H1 (cell line): Measurements from ENCODE around the gene LCE2D.
A peak's percentile ranks its signal among the peaks of the same experiment; 100 is the strongest.

Source experiments
- ATF2 ChIP-seq: IDR thresholded peaks from 2 replicates; pipeline ENCODE4 v1.6.1; 2012; ENCODE audit warnings: low read length, inconsistent platforms
- CEBPB ChIP-seq: IDR thresholded peaks from 2 replicates; pipeline ENCODE4 v1.6.1; 2012; ENCODE audit warnings: low read depth, low read length
- EP300 ChIP-seq, 2 experiments: IDR thresholded peaks; 1 replicate in 1 of 2; 2 replicates in 1 of 2; pipeline ENCODE4 v1.6.1; 2011 to 2012; ENCODE audit warnings: low read depth in 2 of 2, low read length in 2 of 2, mild to moderate bottlenecking in 2 of 2, borderline replicate concordance in 1 of 2, inconsistent platforms in 1 of 2, moderate library complexity in 1 of 2
- EZH2 ChIP-seq: fragments of 200-600 bp; sonication (generic); IDR thresholded peaks from 2 replicates; pipeline ENCODE4 v1.7.1; 2012; ENCODE audit warnings: low read depth, mild to moderate bottlenecking, moderate library complexity, low read length, inconsistent platforms; ENCODE audit not compliant: severe bottlenecking
- POLR2A ChIP-seq, 2 experiments: IDR thresholded peaks; 1 replicate in 1 of 2; 2 replicates in 1 of 2; pipeline ENCODE4 v1.6.1; 2011; ENCODE audit warnings: low read depth in 2 of 2, low read length in 2 of 2, mild to moderate bottlenecking in 2 of 2; ENCODE audit errors: control extremely low read depth in 1 of 2
- SP1 ChIP-seq: IDR thresholded peaks from 2 replicates; pipeline ENCODE4 v1.6.1; 2011; ENCODE audit warnings: low read depth, low read length
- TCF12 ChIP-seq: IDR thresholded peaks from 2 replicates; pipeline ENCODE4 v1.6.1; 2011; ENCODE audit warnings: low read depth, mild to moderate bottlenecking, low read length
- TEAD4 ChIP-seq: IDR thresholded peaks from 2 replicates; pipeline ENCODE4 v1.6.1; 2012; ENCODE audit warnings: low read depth, low read length, inconsistent platforms, mixed read lengths
- TF ChIP-seq, protein P1 (sequence below), 3 experiments: IDR thresholded peaks; 1 replicate in 2 of 3; 2 replicates in 1 of 3; pipeline versions ENCODE4 v1.5.1 to v1.6.1; 2011; ENCODE audit warnings: low read length in 3 of 3, mild to moderate bottlenecking in 3 of 3, inconsistent platforms in 2 of 3, low read depth in 1 of 3, moderate library complexity in 1 of 3; ENCODE audit not compliant: insufficient read depth in 1 of 3; ENCODE audit errors: control extremely low read depth in 1 of 3

- TF ChIP-seq, protein P1, sequence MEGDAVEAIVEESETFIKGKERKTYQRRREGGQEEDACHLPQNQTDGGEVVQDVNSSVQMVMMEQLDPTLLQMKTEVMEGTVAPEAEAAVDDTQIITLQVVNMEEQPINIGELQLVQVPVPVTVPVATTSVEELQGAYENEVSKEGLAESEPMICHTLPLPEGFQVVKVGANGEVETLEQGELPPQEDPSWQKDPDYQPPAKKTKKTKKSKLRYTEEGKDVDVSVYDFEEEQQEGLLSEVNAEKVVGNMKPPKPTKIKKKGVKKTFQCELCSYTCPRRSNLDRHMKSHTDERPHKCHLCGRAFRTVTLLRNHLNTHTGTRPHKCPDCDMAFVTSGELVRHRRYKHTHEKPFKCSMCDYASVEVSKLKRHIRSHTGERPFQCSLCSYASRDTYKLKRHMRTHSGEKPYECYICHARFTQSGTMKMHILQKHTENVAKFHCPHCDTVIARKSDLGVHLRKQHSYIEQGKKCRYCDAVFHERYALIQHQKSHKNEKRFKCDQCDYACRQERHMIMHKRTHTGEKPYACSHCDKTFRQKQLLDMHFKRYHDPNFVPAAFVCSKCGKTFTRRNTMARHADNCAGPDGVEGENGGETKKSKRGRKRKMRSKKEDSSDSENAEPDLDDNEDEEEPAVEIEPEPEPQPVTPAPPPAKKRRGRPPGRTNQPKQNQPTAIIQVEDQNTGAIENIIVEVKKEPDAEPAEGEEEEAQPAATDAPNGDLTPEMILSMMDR (IDR thresholded peaks at IDR 0.05; ENCODE audit: control extremely low read depth in 1 of 3, insufficient read depth in 1 of 3, low read depth in 1 of 3, low read length in 3 of 3) = peak in 1 of 3 experiments; percentile 11; a peak in 1 of 4 replicates
- TF ChIP-seq SP1 = no peak
- TF ChIP-seq POLR2A (IDR thresholded peaks at IDR 0.05; ENCODE audit: control extremely low read depth in 1 of 2, low read depth in 2 of 2, low read length in 2 of 2) = no peak
- TF ChIP-seq TCF12 = no peak
- TF ChIP-seq ATF2 = no peak
- no peak for TF ChIP-seq EP300 (IDR thresholded peaks at IDR 0.05; ENCODE audit: borderline replicate concordance in 1 of 2, low read depth in 2 of 2, low read length in 2 of 2)
- TF ChIP-seq CEBPB = no peak
- TF ChIP-seq TEAD4 = no peak
- TF ChIP-seq EZH2 = no peak
Observed at GRCh38 chr1:152623203-152623844, 39.9 kb upstream of the LCE2D start.
